Effector memory CD4-positive, alpha-beta T cell (primary cell): ENCODE results near the gene CHST15.

Experiments used
- DNase-seq, 3 donors: peaks; one replicate each; pipeline ENCODE4 v3.0.0-alpha.2; 2020
- H3K27ac ChIP-seq: 2 replicates; pipeline ENCODE4 v1.7.0; 2013; ENCODE audit warnings: mild to moderate bottlenecking, low read length, moderate library complexity; ENCODE audit not compliant: insufficient read depth, poor library complexity, severe bottlenecking
- H3K27me3 ChIP-seq: replicated peaks from 2 replicates; pipeline ENCODE4 v1.7.0; 2013; ENCODE audit warnings: mild to moderate bottlenecking, low read length; ENCODE audit not compliant: insufficient read depth, control insufficient read depth, poor library complexity, severe bottlenecking
- H3K36me3 ChIP-seq: 2 replicates; pipeline ENCODE4 v1.7.0; 2013; ENCODE audit warnings: mild to moderate bottlenecking, low read length, moderate library complexity; ENCODE audit not compliant: control insufficient read depth, insufficient read depth
- H3K4me1 ChIP-seq: 2 replicates; pipeline ENCODE4 v1.7.0; 2013; ENCODE audit warnings: low read length, mild to moderate bottlenecking; ENCODE audit not compliant: control insufficient read depth, insufficient read depth, poor library complexity, severe bottlenecking
- H3K4me3 ChIP-seq: 2 replicates; pipeline ENCODE4 v1.7.0; 2013; ENCODE audit warnings: low read length, low read depth, mild to moderate bottlenecking; ENCODE audit not compliant: insufficient read depth, poor library complexity, severe bottlenecking
- H3K9me3 ChIP-seq: 2 replicates; pipeline ENCODE4 v1.7.0; 2013; ENCODE audit warnings: mild to moderate bottlenecking, low read length, moderate library complexity; ENCODE audit not compliant: control insufficient read depth

The CHST15 gene

DNA sequence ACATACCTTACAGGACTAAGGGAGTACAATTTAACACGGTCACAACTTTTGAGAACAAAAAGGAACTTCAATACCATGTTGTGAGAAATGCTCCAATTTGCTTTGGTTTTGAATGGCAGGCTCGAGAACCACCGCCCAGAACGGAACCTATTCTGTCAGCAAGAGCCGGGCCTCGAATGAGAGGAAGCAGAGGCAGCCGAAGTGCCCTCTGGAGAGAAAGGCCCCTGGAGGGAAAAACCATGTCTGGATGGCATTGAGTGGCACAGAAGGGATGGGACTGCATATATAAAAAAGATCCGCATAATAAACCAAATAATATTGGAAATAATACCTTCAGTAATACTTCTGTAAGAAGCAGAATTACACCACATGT lies 85.6 kb downstream of the CHST15 start:
- Histone ChIP-seq H3K27me3 (no peaks in the 10 kb centered on the region), H3K4me1 (no peaks in the 10 kb centered on the region), H3K36me3 (no peaks in the 10 kb centered on the region), H3K4me3 (no peak overlapping the region), H3K9me3 (no peaks in the 10 kb centered on the region), H3K27ac (no peak overlapping the region)
- DNase-seq, result no peak

GRCh38 chr10:124007102-124007772 lies 86.2 kb downstream of the CHST15 start:
- Histone ChIP-seq H3K4me3 (no peak overlapping the region), H3K9me3 (no peaks in the 10 kb centered on the region)
- no peak for DNase-seq

GRCh38 chr10:124006526-124006925 lies 86.9 kb downstream of the CHST15 start:
- Histone ChIP-seq H3K27ac (no peak overlapping the region), H3K36me3 (no peaks in the 10 kb centered on the region), H3K9me3 (no peaks in the 10 kb centered on the region), H3K4me3 (no peak overlapping the region), H3K4me1 (no peaks in the 10 kb centered on the region), H3K27me3 (no peaks in the 10 kb centered on the region)
- no peak for DNase-seq

More at GRCh38 chr10:124007102-124007772, 86.2 kb downstream of the CHST15 start:
- no peaks in the 10 kb centered on the region for H3K27me3 ChIP-seq
- no peaks in the 10 kb centered on the region for H3K4me1 ChIP-seq
- H3K27ac ChIP-seq, result no peak overlapping the region
- no peaks in the 10 kb centered on the region for H3K36me3 ChIP-seq

- Histone ChIP-seq H3K27ac (no peak overlapping the region), H3K27me3 (no peaks in the 10 kb centered on the region), H3K4me1 (no peaks in the 10 kb centered on the region), H3K36me3 (no peaks in the 10 kb centered on the region), H3K9me3 (no peaks in the 10 kb centered on the region), H3K4me3 (no peak overlapping the region)
- no peak for DNase-seq
These were observed 87.4 kb downstream of the CHST15 start for GRCh38 chr10:124005991-124006392.

GRCh38 chr10:124005091-124005490 lies 88.3 kb downstream of the CHST15 start:
- no peak overlapping the region for H3K27ac ChIP-seq
- no peaks in the 10 kb centered on the region for H3K27me3 ChIP-seq
- no peaks in the 10 kb centered on the region for H3K4me1 ChIP-seq
- no peaks in the 10 kb centered on the region for H3K9me3 ChIP-seq
- H3K36me3 ChIP-seq, result no peaks in the 10 kb centered on the region
- H3K4me3 ChIP-seq, result no peak overlapping the region
- no peak for DNase-seq

DNA sequence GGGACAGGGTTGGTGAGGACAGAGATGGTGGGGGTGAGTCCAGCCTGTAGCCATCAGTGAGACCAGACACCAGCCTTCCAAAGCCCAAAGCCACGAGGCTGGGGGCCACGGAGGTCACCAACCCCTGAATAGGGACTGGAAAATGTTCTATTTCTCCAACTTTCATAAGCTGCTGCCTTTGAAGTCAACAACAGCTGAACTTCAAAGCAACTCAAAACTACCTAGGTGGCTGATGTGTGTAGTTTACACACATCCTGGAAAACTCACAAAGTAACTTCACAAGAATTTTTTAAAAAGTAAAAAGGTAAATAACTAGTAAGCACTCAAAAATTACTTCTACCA lies 88.8 kb downstream of the CHST15 start:
- Histone ChIP-seq H3K27me3 (no peaks in the 10 kb centered on the region), H3K27ac (no peak overlapping the region), H3K4me3 (no peak overlapping the region), H3K9me3 (no peaks in the 10 kb centered on the region), H3K4me1 (no peaks in the 10 kb centered on the region), H3K36me3 (no peaks in the 10 kb centered on the region)
- DNase-seq, result no peak

- DNase-seq, result no peak
- Histone ChIP-seq H3K27me3 (no peaks in the 10 kb centered on the region), H3K4me3 (no peak overlapping the region), H3K9me3 (no peaks in the 10 kb centered on the region), H3K4me1 (no peaks in the 10 kb centered on the region), H3K36me3 (no peaks in the 10 kb centered on the region), H3K27ac (no peak overlapping the region)
These were observed 89.3 kb downstream of the CHST15 start for GRCh38 chr10:124003871-124004662.

DNA sequence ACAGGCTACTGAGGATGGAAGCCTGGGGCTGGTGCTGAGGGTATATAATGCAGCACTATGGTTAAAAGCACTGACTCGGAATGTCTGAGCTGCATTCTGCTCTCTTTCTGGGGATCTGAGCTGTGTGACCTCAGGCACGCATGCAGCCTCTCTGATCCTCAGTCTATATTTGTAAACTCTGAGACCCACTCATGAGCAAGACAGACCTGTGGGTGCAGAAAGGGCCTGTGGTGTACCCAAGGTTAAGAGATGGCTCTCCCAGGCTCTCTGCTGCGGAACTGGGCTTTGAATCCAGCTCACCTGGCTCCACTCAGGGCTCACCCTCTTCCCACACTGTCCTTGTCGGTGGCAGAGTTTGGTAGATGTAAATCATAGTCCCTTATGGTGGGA lies 89.9 kb downstream of the CHST15 start:
- no peaks in the 10 kb centered on the region for H3K36me3 ChIP-seq
- no peak overlapping the region for H3K4me3 ChIP-seq
- DNase-seq, result no peak
- H3K4me1 ChIP-seq, result no peaks in the 10 kb centered on the region
- no peaks in the 10 kb centered on the region for H3K27me3 ChIP-seq
- no peak overlapping the region for H3K27ac ChIP-seq
- no peaks in the 10 kb centered on the region for H3K9me3 ChIP-seq

DNA sequence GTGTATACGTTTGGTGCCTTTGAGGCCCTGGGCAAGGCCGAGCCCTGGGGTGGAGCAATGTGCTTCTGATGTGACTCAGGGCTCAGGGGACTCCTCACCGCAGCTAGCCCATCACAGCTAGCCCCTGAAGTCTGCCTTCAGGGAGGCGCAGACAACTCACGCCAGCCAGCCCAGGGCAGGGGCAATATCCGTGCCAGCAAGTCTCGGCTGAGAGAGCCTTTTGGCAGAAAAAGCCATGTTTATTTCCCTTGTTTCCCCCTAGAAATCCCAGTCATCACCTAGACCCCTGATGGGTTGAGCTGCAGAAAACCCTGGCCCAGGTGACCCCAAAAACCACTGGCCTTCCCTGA lies 90.4 kb downstream of the CHST15 start:
- Histone ChIP-seq H3K27ac (no peak overlapping the region), H3K36me3 (no peaks in the 10 kb centered on the region)
- DNase-seq, result no peak

GRCh38 chr10:124002391-124003069 lies 90.9 kb downstream of the CHST15 start:
- Histone ChIP-seq H3K27me3 (no peaks in the 10 kb centered on the region), H3K9me3 (no peaks in the 10 kb centered on the region), H3K4me3 (no peak overlapping the region), H3K27ac (no peak overlapping the region), H3K36me3 (no peaks in the 10 kb centered on the region), H3K4me1 (no peaks in the 10 kb centered on the region)
- no peak for DNase-seq

More for the DNA sequence above, 90.4 kb downstream of the CHST15 start:
- Histone ChIP-seq H3K4me1 (no peaks in the 10 kb centered on the region), H3K27me3 (no peaks in the 10 kb centered on the region), H3K4me3 (no peak overlapping the region), H3K9me3 (no peaks in the 10 kb centered on the region)
